Kidney (tissue), 14 donors: Measurements from ENCODE around the gene FBN1. TPM values are rescaled to one million over a fixed set of nuclear protein-coding genes. Genes with fewer than 3 reads are reported as not detected.

ENCODE experiments used
- DNase-seq, 5 donors: peaks; one replicate each; pipeline ENCODE4 v3.0.0-alpha.2; 2013 to 2020
- FAIRE-seq: peaks from 2 replicates; lab custom pipeline; 2012; peaks lifted over from hg19 to GRCh38; lab: Jason Lieb, UNC
- H3K27ac ChIP-seq, 2 donors: one replicate each; pipeline ENCODE4 v1.7.0; 2013; ENCODE audit warnings: low read depth in 2 of 2, low read length in 2 of 2, inconsistent platforms in 1 of 2
- H3K27me3 ChIP-seq: one replicate; pipeline ENCODE4 v1.7.1; 2013; ENCODE audit warnings: low read length, inconsistent platforms; ENCODE audit not compliant: control insufficient read depth, insufficient read depth
- H3K36me3 ChIP-seq, 3 donors: one replicate each; pipeline versions ENCODE4 v1.7.0 to v1.7.1; 2013; ENCODE audit warnings: low read length in 3 of 3, control low read depth in 1 of 3, inconsistent platforms in 1 of 3; ENCODE audit not compliant: insufficient read depth in 3 of 3, control insufficient read depth in 2 of 3
- H3K4me1 ChIP-seq, 3 donors: one replicate each; pipeline versions ENCODE4 v1.7.0 to v1.7.1; 2013; ENCODE audit warnings: low read length in 3 of 3, inconsistent platforms in 1 of 3, low read depth in 1 of 3; ENCODE audit not compliant: control insufficient read depth in 2 of 3, insufficient read depth in 2 of 3
- H3K4me3 ChIP-seq, 3 donors: one replicate each; pipeline versions ENCODE4 v1.7.0 to v1.8.1; 2013; ENCODE audit warnings: low read length in 3 of 3, control low read depth in 1 of 3, inconsistent platforms in 1 of 3
- H3K9ac ChIP-seq, 3 donors: one replicate each; pipeline versions ENCODE4 v1.7.0 to v1.7.1; 2013; ENCODE audit warnings: low read length in 3 of 3, control low read depth in 1 of 3, inconsistent platforms in 1 of 3
- H3K9me3 ChIP-seq, 3 donors: one replicate each; pipeline versions ENCODE4 v1.7.0 to v1.7.1; 2013; ENCODE audit warnings: low read length in 3 of 3, control low read depth in 1 of 3, inconsistent platforms in 1 of 3; ENCODE audit not compliant: control insufficient read depth in 2 of 3, insufficient read depth in 1 of 3
- intact Hi-C: fragments of 100-400 bp; cut with DNase I; formaldehyde crosslinking; loops from one replicate; pipeline ENCODE4 v1.11.1; 2022
- polyA plus RNA-seq: library from polyadenylated mRNA; stranded (reverse); fragments of 350-450 nt; fragmentation: Illumina TruSeq; extraction: RNeasy Lipid Tissue Mini Kit (QIAGEN cat#74804); gene quantifications from one replicate; pipeline ENCODE4 v1.2.3, GENCODE V29; 2014; ENCODE audit warnings: low read depth, low replicate concordance; ENCODE audit not compliant: insufficient read depth
- total RNA-seq: library from RNA; stranded (reverse); fragmentation: NEBNext Ultra II Directional; extraction: Animal tissue kit (Norgen Biotek cat#: 25700); gene quantifications from one replicate; pipeline ENCODE4 v1.2.1, GENCODE V29; 2021
- TF ChIP-seq, protein P1 (sequence below): IDR thresholded peaks from 3 replicates; pipeline ENCODE4 v1.5.1; 2012; ENCODE audit warnings: mild to moderate bottlenecking, moderate library complexity, borderline replicate concordance; ENCODE audit not compliant: insufficient read depth; ENCODE audit errors: extremely low read depth
- donor health status: control.
- donor health status: control.
- donor health status: control.
- donor health status: control.
- donor health status: control.
- donor health status: DM: yes; HTN: yes; CAD: no.
- donor health status: Normal renal cell carcinoma (clear cell type).

Gene FBN1
- total and polyA plus RNA-seq, 2 donors from 2014 or later, result 2.4 to 30.8 TPM

DNA sequence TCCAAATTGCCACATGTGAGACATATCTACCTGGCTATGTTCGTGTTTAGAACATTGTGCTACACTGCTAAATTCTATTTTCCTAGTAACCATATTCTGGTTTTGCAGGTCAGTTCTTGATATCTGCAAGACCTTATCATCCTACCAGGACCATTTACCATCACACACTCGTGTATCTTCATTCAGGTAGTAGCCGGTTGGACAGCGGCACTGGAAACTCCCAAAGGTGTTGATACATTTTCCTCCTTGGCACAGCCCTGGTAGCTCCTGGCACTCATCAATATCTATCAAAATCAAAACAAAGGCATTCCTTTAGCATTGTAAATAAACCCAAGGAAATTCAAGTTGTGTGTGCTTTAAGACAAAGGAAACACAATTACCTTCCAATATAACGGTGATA is 180.1 kb downstream of the FBN1 start:
- intact Hi-C loops, result no loop called here
- H3K4me1 ChIP-seq, result peaks cover 0 to 3% (median 0%) of the 10 kb centered on the region in 3 donors
- H3K4me3 ChIP-seq, result no peak overlapping the region
- H3K36me3 ChIP-seq, result no peaks in the 10 kb centered on the region
- FAIRE-seq (no peak), DNase-seq (no peak)
- TF ChIP-seq, protein P1, sequence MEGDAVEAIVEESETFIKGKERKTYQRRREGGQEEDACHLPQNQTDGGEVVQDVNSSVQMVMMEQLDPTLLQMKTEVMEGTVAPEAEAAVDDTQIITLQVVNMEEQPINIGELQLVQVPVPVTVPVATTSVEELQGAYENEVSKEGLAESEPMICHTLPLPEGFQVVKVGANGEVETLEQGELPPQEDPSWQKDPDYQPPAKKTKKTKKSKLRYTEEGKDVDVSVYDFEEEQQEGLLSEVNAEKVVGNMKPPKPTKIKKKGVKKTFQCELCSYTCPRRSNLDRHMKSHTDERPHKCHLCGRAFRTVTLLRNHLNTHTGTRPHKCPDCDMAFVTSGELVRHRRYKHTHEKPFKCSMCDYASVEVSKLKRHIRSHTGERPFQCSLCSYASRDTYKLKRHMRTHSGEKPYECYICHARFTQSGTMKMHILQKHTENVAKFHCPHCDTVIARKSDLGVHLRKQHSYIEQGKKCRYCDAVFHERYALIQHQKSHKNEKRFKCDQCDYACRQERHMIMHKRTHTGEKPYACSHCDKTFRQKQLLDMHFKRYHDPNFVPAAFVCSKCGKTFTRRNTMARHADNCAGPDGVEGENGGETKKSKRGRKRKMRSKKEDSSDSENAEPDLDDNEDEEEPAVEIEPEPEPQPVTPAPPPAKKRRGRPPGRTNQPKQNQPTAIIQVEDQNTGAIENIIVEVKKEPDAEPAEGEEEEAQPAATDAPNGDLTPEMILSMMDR, result no peak
- H3K9me3 ChIP-seq, result no peaks in the 10 kb centered on the region
- H3K9ac ChIP-seq, result no peak overlapping the region
- H3K27ac ChIP-seq, result no peak overlapping the region
- H3K27me3 ChIP-seq, result no peaks in the 10 kb centered on the region

DNA sequence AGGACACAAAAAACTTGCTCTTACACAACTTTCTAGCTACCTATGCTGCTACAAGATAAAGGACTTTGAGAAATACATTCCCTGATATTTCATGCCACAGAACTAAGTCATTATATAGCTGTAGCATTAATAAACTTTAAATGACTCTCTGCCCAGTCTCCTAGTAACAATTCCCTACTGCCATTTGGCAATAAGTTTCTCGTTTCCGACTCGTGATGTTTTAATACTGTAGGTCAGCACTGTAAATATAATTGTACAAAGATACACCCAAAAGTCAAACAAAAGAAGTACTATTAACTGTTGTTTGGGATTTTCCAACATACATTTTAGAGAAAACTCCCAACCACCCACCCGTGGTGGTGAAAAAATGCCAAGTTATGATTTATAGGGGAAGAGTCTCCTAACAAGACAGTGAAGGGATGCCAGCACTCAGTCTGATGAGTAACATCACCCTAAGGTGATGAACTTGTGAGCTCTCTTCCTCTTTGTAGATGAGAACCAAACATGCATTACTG is 182.1 kb downstream of the FBN1 start:
- H3K4me1 ChIP-seq, result peaks cover 0 to 3% (median 0%) of the 10 kb centered on the region in 3 donors
- no peaks in the 10 kb centered on the region for H3K9me3 ChIP-seq
- TF ChIP-seq, protein P1, result no peak
- no peak overlapping the region for H3K27ac ChIP-seq
- no peak overlapping the region for H3K9ac ChIP-seq
- no peaks in the 10 kb centered on the region for H3K36me3 ChIP-seq
- intact Hi-C loops, result no loop called here
- FAIRE-seq, result no peak
- H3K27me3 ChIP-seq, result no peaks in the 10 kb centered on the region
- no peak for DNase-seq
- no peak overlapping the region for H3K4me3 ChIP-seq

DNA sequence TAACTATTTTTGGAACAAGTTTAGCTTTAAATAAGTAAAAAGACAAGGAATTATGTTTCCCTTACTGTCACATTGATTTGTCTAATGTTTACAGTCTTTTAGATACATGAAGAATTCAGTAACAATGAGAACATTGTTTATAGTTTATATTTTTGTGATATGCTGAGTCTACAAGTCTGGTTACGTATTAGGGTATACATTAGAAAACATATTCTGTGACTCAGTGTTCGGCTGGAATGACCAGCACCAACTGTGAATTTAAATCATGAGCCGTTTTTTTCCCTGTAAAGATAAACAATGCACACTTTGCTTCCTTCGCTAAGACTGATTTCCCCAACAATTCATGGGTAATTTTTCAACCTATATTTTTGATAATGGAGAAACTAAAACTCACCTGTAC is 182.8 kb downstream of the FBN1 start:
- no peak overlapping the region for H3K27ac ChIP-seq
- intact Hi-C loops, result no loop called here
- no peak overlapping the region for H3K9ac ChIP-seq
- TF ChIP-seq, protein P1, result no peak
- no peaks in the 10 kb centered on the region for H3K36me3 ChIP-seq
- no peak for FAIRE-seq
- H3K9me3 ChIP-seq, result no peaks in the 10 kb centered on the region
- no peak for DNase-seq
- H3K4me1 ChIP-seq, result peaks cover 0 to 3% (median 0%) of the 10 kb centered on the region in 3 donors
- H3K27me3 ChIP-seq, result no peaks in the 10 kb centered on the region
- no peak overlapping the region for H3K4me3 ChIP-seq
